ENCODE data around the gene CLIC6. TPM values are rescaled to one million over a fixed set of nuclear protein-coding genes. Genes with fewer than 3 reads are reported as not detected.

Gene CLIC6
- total RNA-seq, 1 experiment from 2014 or later: not detected

DNA sequence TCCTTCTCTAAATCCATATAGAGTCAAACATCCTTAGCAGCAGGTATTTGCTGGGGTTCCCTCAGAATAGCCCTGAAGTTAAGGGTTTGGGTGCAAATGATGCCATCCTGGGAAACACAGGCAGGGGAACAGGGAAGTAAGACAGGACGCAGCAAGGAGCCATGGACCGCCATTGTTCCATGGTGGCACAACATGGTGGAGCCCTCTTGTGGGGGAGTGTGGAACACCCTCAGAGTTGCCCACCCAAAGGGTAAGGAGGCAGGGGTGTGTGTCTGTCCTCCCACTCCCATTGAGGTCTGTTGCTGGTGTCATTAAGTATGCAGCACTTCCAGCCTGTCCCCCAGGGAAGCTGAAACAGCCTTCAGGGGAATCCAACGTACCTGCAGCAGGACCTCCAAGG, 33.5 kb upstream of the CLIC6 start:
- no peak overlapping the region for H3K27ac ChIP-seq (ENCODE audit: low read length)
- H2AFZ ChIP-seq (ENCODE audit: low read length): no peak overlapping the region
- no peaks in the 10 kb centered on the region for H3K9me2 ChIP-seq (replicated peaks; ENCODE audit: insufficient read depth, low read length)
- H3K4me2 ChIP-seq (ENCODE audit: low read depth, low read length, poor library complexity, severe bottlenecking): no peak overlapping the region
- no peak overlapping the region for H3K4me3 ChIP-seq (ENCODE audit: low read length)
- H3K36me3 ChIP-seq (ENCODE audit: insufficient read depth, low read length): no peaks in the 10 kb centered on the region
- no peaks in the 10 kb centered on the region for H4K20me1 ChIP-seq (ENCODE audit: insufficient read depth, low read depth, low read length)
- H3K79me2 ChIP-seq (ENCODE audit: low read length): no peaks in the 10 kb centered on the region
- no peaks in the 10 kb centered on the region for H3K9me3 ChIP-seq (ENCODE audit: low read length)
- DNase-seq: peak; percentile 73
- H3K4me1 ChIP-seq (ENCODE audit: low read length): peaks cover 4% of the 10 kb centered on the region
- no peak overlapping the region for H3K9ac ChIP-seq (ENCODE audit: low read length)
- H3K27me3 ChIP-seq (ENCODE audit: low read length): no peaks in the 10 kb centered on the region

DNA sequence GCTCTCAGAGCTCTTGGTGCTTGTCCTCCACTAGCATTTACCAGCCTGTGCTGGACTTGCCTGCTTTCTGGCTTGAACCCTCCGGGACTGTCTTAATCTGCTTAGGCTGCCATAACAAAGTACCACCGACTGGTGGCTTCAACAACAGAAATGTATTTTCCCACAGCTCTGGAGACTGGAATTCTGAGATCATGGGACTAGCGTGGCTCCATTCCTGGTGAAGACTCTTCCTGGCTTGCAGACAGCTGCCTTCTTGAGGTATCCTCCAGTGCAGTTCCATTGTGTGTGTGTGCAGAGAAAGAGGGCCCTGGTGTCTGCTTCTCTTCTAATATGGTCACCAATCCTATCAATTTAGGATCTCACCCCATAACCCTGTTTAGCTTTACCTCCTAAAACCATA, 31.8 kb upstream of the CLIC6 start:
- H3K79me2 ChIP-seq (ENCODE audit: low read length): no peaks in the 10 kb centered on the region
- no peaks in the 10 kb centered on the region for H3K36me3 ChIP-seq (ENCODE audit: insufficient read depth, low read length)
- H3K9me2 ChIP-seq (replicated peaks; ENCODE audit: insufficient read depth, low read length): no peaks in the 10 kb centered on the region
- H3K4me2 ChIP-seq (ENCODE audit: low read depth, low read length, poor library complexity, severe bottlenecking): no peak overlapping the region
- H4K20me1 ChIP-seq (ENCODE audit: insufficient read depth, low read depth, low read length): no peaks in the 10 kb centered on the region
- 0 out of 2 replicates have a peak, but pooled peaks cover 2% of the 10 kb centered on the region for H3K27me3 ChIP-seq (ENCODE audit: low read length)
- H3K9ac ChIP-seq (ENCODE audit: low read length): no peak overlapping the region
- no peak overlapping the region for H3K27ac ChIP-seq (ENCODE audit: low read length)
- no peak for DNase-seq
- H3K4me3 ChIP-seq (ENCODE audit: low read length): no peak overlapping the region
- H3K4me1 ChIP-seq (ENCODE audit: low read length): peaks cover 11% of the 10 kb centered on the region
- no peaks in the 10 kb centered on the region for H3K9me3 ChIP-seq (ENCODE audit: low read length)
- no peak overlapping the region for H2AFZ ChIP-seq (ENCODE audit: low read length)

DNA sequence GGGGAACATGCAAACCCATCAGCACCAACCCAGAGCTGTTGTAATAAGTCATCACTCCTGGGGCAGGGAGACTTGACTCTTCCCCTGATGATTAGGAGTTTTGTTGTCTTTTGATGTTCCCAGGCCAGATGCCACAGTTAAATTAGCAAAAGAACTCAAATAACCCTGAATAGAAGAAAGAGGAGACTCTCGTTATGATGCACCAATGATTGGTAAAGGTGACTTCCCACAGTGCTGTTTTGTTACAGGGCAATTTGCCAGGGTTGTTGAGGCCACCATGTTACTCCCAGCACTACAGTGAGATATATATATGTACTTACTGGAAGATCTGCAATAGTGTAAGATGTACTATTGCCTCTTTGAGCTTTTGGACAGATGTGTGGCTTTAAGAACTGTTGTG, 29.5 kb upstream of the CLIC6 start:
- 0 out of 2 replicates have a peak, but pooled peaks cover 2% of the 10 kb centered on the region for H3K27me3 ChIP-seq (ENCODE audit: low read length)
- H3K4me1 ChIP-seq (ENCODE audit: low read length): peaks cover 19% of the 10 kb centered on the region
- no peak overlapping the region for H3K9ac ChIP-seq (ENCODE audit: low read length)
- H3K27ac ChIP-seq (ENCODE audit: low read length): no peak overlapping the region
- H3K36me3 ChIP-seq (ENCODE audit: insufficient read depth, low read length): no peaks in the 10 kb centered on the region
- no peak overlapping the region for H2AFZ ChIP-seq (ENCODE audit: low read length)
- no peak for DNase-seq
- H3K9me3 ChIP-seq (ENCODE audit: low read length): no peaks in the 10 kb centered on the region
- no peaks in the 10 kb centered on the region for H3K9me2 ChIP-seq (replicated peaks; ENCODE audit: insufficient read depth, low read length)
- H3K4me2 ChIP-seq (ENCODE audit: low read depth, low read length, poor library complexity, severe bottlenecking): no peak overlapping the region
- H3K4me3 ChIP-seq (ENCODE audit: low read length): no peak overlapping the region
- H4K20me1 ChIP-seq (ENCODE audit: insufficient read depth, low read depth, low read length): no peaks in the 10 kb centered on the region
- H3K79me2 ChIP-seq (ENCODE audit: low read length): no peaks in the 10 kb centered on the region

DNA sequence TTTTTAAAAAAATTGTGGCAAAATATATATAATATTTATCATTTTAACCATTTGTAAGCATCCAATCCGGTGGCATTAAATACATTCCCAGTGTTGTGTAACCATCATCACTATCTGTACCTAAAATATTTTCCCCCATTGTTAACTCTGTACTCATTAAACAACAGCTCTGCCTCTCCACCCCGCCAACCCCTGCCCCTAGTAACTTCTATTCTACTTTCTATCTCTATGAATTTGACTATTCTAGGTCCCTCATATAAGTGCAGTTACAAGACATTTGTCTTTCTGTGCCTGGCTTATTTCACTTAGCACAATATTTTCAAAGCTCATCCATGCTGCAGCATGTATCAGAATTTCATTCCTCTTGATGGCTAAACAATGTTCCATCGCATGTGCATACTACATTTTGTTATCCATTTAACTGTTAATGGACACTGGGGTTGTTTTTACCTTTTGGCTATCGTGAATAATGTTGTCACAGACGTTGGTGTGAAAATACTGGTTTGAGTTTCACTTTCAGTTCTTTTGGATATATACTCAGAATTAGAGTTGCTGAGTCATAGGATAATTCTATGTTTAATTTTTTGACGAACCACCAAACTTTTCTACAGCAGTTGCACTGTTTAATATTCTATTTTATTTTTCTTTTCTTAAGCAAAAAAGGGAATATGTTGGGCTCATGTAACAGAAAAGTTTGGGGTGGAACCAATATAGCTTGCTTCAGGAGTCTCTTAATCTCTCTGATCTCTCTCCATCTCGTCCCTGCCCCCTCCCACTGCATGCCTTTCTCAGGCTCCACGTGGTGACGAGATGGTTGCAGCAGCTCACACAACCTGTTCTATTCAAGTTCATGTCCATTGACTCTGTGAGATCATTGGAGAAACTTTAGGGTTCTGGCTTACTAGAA, 28.7 kb upstream of the CLIC6 start:
- 0 out of 2 replicates have a peak, but pooled peaks cover 2% of the 10 kb centered on the region for H3K27me3 ChIP-seq (ENCODE audit: low read length)
- H3K4me3 ChIP-seq (ENCODE audit: low read length): no peak overlapping the region
- H2AFZ ChIP-seq (ENCODE audit: low read length): peak overlapping the region; percentile 26; the same call in 1 of the 2 replicates
- H3K4me1 ChIP-seq (ENCODE audit: low read length): peaks cover 19% of the 10 kb centered on the region
- H3K27ac ChIP-seq (ENCODE audit: low read length): no peak overlapping the region
- H3K9me3 ChIP-seq (ENCODE audit: low read length): no peaks in the 10 kb centered on the region
- peak overlapping the region; percentile 13 for H3K4me2 ChIP-seq (ENCODE audit: low read depth, low read length, poor library complexity, severe bottlenecking)
- no peaks in the 10 kb centered on the region for H3K9me2 ChIP-seq (replicated peaks; ENCODE audit: insufficient read depth, low read length)
- no peak for DNase-seq
- H3K36me3 ChIP-seq (ENCODE audit: insufficient read depth, low read length): no peaks in the 10 kb centered on the region
- no peaks in the 10 kb centered on the region for H3K79me2 ChIP-seq (ENCODE audit: low read length)
- no peaks in the 10 kb centered on the region for H4K20me1 ChIP-seq (ENCODE audit: insufficient read depth, low read depth, low read length)
- no peak overlapping the region for H3K9ac ChIP-seq (ENCODE audit: low read length)

DNA sequence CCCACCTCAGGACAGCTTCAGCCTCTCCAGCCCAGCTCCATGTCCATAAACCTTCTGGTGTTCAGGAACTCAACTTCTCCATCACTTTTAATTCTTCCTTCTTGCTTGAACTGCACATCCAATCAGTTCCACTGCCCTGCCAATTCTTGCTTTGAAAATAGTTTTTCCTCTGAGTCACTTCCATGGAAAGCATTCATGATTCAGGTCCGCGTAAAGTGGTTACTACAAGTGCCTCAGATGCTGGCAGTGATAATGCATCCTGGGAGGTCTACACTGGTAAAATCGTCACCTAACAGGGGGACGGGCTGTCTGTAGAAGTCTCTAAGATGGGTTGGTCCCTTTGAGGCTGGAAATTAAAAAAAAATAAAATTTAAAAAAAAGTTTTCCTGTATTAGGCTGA, 27.9 kb upstream of the CLIC6 start:
- Histone ChIP-seq H3K36me3 (ENCODE audit: insufficient read depth, low read length) (no peaks in the 10 kb centered on the region), H3K4me3 (ENCODE audit: low read length) (no peak overlapping the region), H3K4me2 (ENCODE audit: low read depth, low read length, poor library complexity, severe bottlenecking) (no peak overlapping the region), H2AFZ (ENCODE audit: low read length) (0 out of 2 replicates have a peak overlapping the region, but pooled peaks have one; percentile 26), H3K9ac (ENCODE audit: low read length) (no peak overlapping the region), H3K79me2 (ENCODE audit: low read length) (no peaks in the 10 kb centered on the region), H3K27me3 (ENCODE audit: low read length) (0 out of 2 replicates have a peak, but pooled peaks cover 2% of the 10 kb centered on the region), H3K9me2 (replicated peaks; ENCODE audit: insufficient read depth, low read length) (no peaks in the 10 kb centered on the region), H3K4me1 (ENCODE audit: low read length) (peaks cover 19% of the 10 kb centered on the region), H3K9me3 (ENCODE audit: low read length) (no peaks in the 10 kb centered on the region), H3K27ac (ENCODE audit: low read length) (no peak overlapping the region), H4K20me1 (ENCODE audit: insufficient read depth, low read depth, low read length) (no peaks in the 10 kb centered on the region)
- no peak for DNase-seq

DNA sequence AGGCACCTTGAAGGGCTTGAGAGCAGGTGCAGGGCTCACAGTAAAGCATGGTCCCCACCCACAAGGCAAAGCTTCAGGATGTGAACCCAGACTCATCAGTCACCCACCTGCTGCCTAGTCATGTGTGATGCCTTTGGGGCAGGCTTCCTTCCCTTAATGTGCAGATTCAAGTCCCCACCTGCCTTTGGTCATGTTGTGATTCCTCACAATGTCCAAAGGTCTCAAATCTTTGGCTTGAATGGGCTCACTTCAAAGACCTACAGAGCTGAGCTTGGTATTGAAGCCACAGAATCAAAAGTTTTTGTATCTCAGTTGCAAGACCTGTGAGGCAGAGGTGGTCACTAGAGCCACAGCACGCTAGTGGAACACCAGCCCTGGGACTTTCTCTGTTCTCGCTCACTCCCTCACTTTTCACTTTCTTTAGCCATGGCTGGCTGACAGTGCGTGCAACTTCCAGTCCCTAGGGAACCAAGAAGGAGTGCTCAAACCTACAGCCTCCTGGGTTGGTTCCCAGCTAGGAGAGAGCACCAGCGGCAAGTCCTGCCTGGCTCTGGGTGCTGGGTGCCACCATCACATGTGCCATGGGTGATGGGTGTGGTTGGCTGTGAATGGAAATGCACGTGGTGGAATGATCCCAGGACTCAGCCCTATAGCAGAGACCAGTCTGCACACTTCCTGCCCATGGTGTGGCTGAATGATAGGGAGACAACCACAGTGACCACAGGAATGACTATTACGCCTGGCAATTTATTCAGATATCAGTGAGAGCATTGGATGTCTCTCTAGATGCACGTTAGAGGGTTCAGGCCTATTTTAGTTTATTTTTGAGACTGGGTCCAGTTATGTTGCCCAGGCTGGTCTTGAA, 26.4 kb upstream of the CLIC6 start:
- Histone ChIP-seq H3K4me3 (ENCODE audit: low read length) (no peak overlapping the region), H3K36me3 (ENCODE audit: insufficient read depth, low read length) (no peaks in the 10 kb centered on the region), H3K9me3 (ENCODE audit: low read length) (no peaks in the 10 kb centered on the region), H3K27ac (ENCODE audit: low read length) (no peak overlapping the region), H4K20me1 (ENCODE audit: insufficient read depth, low read depth, low read length) (no peaks in the 10 kb centered on the region), H3K9me2 (replicated peaks; ENCODE audit: insufficient read depth, low read length) (no peaks in the 10 kb centered on the region), H3K27me3 (ENCODE audit: low read length) (0 out of 2 replicates have a peak, but pooled peaks cover 2% of the 10 kb centered on the region), H3K79me2 (ENCODE audit: low read length) (no peaks in the 10 kb centered on the region), H3K4me2 (ENCODE audit: low read depth, low read length, poor library complexity, severe bottlenecking) (peak overlapping the region; percentile 3), H3K4me1 (ENCODE audit: low read length) (peaks cover 19% of the 10 kb centered on the region), H3K9ac (ENCODE audit: low read length) (no peak overlapping the region), H2AFZ (ENCODE audit: low read length) (no peak overlapping the region)
- peak; percentile 46 for DNase-seq

DNA sequence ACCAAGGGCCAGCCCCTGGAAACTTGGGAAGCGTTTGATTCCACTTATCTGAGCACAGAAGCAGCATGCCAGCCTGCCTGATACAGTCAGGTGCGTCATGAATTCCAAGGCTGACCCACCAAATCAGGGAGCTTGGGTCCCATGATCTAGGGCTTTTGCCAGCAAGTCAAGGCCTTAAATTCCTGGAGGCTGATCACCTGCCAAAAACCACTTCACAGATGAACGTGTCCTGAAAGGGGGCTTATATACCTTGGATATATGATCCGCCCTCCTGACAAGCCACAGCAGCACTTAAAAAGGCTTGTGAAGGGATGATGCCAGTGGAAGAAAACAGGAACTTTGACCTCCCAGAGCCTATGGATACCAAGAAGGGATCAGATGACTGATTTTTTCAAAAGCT, 24.0 kb upstream of the CLIC6 start:
- H3K9me3 ChIP-seq (ENCODE audit: low read length): no peaks in the 10 kb centered on the region
- no peaks in the 10 kb centered on the region for H3K36me3 ChIP-seq (ENCODE audit: insufficient read depth, low read length)
- no peak overlapping the region for H3K4me3 ChIP-seq (ENCODE audit: low read length)
- no peak overlapping the region for H3K9ac ChIP-seq (ENCODE audit: low read length)
- H3K27me3 ChIP-seq (ENCODE audit: low read length): 0 out of 2 replicates have a peak, but pooled peaks cover 2% of the 10 kb centered on the region
- DNase-seq: no peak
- H3K27ac ChIP-seq (ENCODE audit: low read length): no peak overlapping the region
- no peak overlapping the region for H2AFZ ChIP-seq (ENCODE audit: low read length)
- H3K9me2 ChIP-seq (replicated peaks; ENCODE audit: insufficient read depth, low read length): no peaks in the 10 kb centered on the region
- no peaks in the 10 kb centered on the region for H3K79me2 ChIP-seq (ENCODE audit: low read length)
- no peak overlapping the region for H3K4me2 ChIP-seq (ENCODE audit: low read depth, low read length, poor library complexity, severe bottlenecking)
- peaks cover 19% of the 10 kb centered on the region for H3K4me1 ChIP-seq (ENCODE audit: low read length)
- no peaks in the 10 kb centered on the region for H4K20me1 ChIP-seq (ENCODE audit: insufficient read depth, low read depth, low read length)

DNA sequence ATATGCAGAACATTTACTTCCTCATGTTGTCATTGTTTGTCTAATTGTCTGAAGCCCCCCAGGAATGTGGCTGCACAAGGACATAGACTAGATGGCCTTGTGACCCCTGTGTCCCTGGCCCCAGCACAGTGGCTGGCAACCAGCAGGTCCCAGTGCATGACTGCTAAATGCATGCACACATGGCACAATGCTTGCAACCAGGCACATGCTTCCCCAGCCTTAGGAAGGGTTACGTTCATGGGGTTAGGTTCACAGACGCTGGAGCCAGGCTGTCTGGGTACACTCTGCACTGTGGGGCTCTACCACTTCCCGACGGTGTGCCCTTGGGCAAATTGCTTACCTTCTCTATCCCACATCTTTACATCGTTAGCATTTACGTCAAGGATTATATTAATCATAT, 21.2 kb upstream of the CLIC6 start:
- Histone ChIP-seq H3K79me2 (ENCODE audit: low read length) (no peaks in the 10 kb centered on the region), H3K4me2 (ENCODE audit: low read depth, low read length, poor library complexity, severe bottlenecking) (no peak overlapping the region)

More for the DNA sequence above, 21.2 kb upstream of the CLIC6 start:
- no peak overlapping the region for H3K9ac ChIP-seq (ENCODE audit: low read length)
- no peaks in the 10 kb centered on the region for H3K36me3 ChIP-seq (ENCODE audit: insufficient read depth, low read length)
- no peaks in the 10 kb centered on the region for H3K27me3 ChIP-seq (ENCODE audit: low read length)
- peaks cover 2% of the 10 kb centered on the region for H3K4me1 ChIP-seq (ENCODE audit: low read length)
- no peaks in the 10 kb centered on the region for H3K9me3 ChIP-seq (ENCODE audit: low read length)
- H2AFZ ChIP-seq (ENCODE audit: low read length): no peak overlapping the region
- no peak for DNase-seq
- no peak overlapping the region for H3K4me3 ChIP-seq (ENCODE audit: low read length)
- no peaks in the 10 kb centered on the region for H4K20me1 ChIP-seq (ENCODE audit: insufficient read depth, low read depth, low read length)
- H3K9me2 ChIP-seq (replicated peaks; ENCODE audit: insufficient read depth, low read length): no peaks in the 10 kb centered on the region
- no peak overlapping the region for H3K27ac ChIP-seq (ENCODE audit: low read length)

Measured in Karpas-422 (cell line).